ENCODE data around the gene COQ6. TPM values are rescaled to one million over a fixed set of nuclear protein-coding genes. Genes with fewer than 3 reads are reported as not detected.
"Not testable (repeated sequence)": the region's sequence is repeated elsewhere in the genome, so short reads cannot be mapped to it uniquely, and the experiment has no call there.

The COQ6 gene
- polyA plus RNA-seq, 1 donor from 2014 or later = 82.3 TPM

DNA sequence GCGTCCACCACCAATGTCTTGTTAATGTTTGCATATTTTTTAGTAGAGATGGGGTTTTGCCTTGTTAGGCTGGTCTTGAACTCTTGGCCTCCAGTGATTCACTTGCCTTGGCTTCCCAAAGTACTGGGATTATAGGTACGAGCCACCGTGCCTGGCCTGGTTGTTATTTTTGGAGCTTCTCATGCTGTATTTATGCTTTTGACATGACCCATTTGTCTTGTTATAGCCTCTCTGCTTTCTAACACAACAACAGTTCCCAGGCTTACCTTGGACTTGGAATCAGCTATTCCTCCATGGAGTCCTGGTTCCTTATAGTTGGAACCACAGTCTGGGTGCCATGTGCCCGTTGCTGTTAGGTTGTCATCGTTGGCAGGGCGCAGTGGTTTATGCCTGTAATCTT lies 33.8 kb upstream of the COQ6 start:
- H3K27ac ChIP-seq (ENCODE audit: low read length) = no peak overlapping the region

DNA sequence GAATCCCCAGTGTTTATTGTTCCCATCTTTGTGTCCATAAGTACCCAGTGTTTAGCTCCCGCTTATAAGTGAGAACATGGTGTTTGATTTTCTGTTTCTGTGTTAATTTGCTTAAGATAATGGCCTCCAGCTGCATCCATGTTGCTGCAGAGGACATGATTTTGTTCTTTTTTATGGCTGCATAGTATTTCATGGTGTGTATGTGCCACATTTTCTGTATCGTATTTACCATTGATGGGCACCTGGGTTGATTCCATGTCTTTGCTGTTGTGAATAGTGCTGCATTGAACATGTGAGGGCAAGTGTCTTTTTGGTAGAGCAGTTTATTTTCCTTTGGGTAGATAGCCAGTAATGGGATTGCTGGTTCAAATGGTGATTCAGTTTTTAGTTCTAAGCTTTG lies 30.6 kb upstream of the COQ6 start:
- H3K79me2 ChIP-seq (replicated peaks; ENCODE audit: insufficient read depth, low read length); H3K4me2 ChIP-seq (ENCODE audit: low read length); H3K9me2 ChIP-seq (ENCODE audit: insufficient read depth, low read length); H3K9ac ChIP-seq (ENCODE audit: low read length); H3K27me3 ChIP-seq (ENCODE audit: insufficient read depth, low read depth, low read length); H3K27ac ChIP-seq (ENCODE audit: low read length); H2AFZ ChIP-seq (ENCODE audit: low read depth, low read length); H4K20me1 ChIP-seq (ENCODE audit: insufficient read depth); H3F3A ChIP-seq (ENCODE audit: insufficient read depth, low read length, poor library complexity, severe bottlenecking); H3K9me3 ChIP-seq (ENCODE audit: low read length); H3K4me3 ChIP-seq (ENCODE audit: low read length): not testable (repeated sequence)
- H3K36me3 ChIP-seq (ENCODE audit: insufficient read depth, low read length) = peaks cover 11% of the 10 kb centered on the region

More for the DNA sequence above, 33.8 kb upstream of the COQ6 start:
- Histone ChIP-seq H3K36me3 (ENCODE audit: insufficient read depth, low read length) (no peaks in the 10 kb centered on the region), H3K4me3 (ENCODE audit: low read length) (no peak overlapping the region), H3K27me3 (ENCODE audit: insufficient read depth, low read depth, low read length) (no peaks in the 10 kb centered on the region), H3F3A (ENCODE audit: insufficient read depth, low read length, poor library complexity, severe bottlenecking) (no peaks in the 10 kb centered on the region), H3K9me3 (ENCODE audit: low read length) (no peaks in the 10 kb centered on the region), H3K9ac (ENCODE audit: low read length) (no peak overlapping the region), H2AFZ (ENCODE audit: low read depth, low read length) (no peak overlapping the region), H4K20me1 (ENCODE audit: insufficient read depth) (no peaks in the 10 kb centered on the region), H3K79me2 (replicated peaks; ENCODE audit: insufficient read depth, low read length) (no peaks in the 10 kb centered on the region), H3K9me2 (ENCODE audit: insufficient read depth, low read length) (no peaks in the 10 kb centered on the region), H3K4me2 (ENCODE audit: low read length) (no peak overlapping the region)
- no peak for TF ChIP-seq SMC3 (conservative IDR thresholded peaks at IDR 0.05; ENCODE audit: poor library complexity)
- TF ChIP-seq TAF1 (IDR thresholded peaks at IDR 0.05; ENCODE audit: low read depth) = no peak
- no peak for TF ChIP-seq EZH2 (IDR thresholded peaks at IDR 0.05; ENCODE audit: borderline replicate concordance, insufficient read depth, low read length, poor library complexity, severe bottlenecking)
- TF ChIP-seq, protein P1, sequence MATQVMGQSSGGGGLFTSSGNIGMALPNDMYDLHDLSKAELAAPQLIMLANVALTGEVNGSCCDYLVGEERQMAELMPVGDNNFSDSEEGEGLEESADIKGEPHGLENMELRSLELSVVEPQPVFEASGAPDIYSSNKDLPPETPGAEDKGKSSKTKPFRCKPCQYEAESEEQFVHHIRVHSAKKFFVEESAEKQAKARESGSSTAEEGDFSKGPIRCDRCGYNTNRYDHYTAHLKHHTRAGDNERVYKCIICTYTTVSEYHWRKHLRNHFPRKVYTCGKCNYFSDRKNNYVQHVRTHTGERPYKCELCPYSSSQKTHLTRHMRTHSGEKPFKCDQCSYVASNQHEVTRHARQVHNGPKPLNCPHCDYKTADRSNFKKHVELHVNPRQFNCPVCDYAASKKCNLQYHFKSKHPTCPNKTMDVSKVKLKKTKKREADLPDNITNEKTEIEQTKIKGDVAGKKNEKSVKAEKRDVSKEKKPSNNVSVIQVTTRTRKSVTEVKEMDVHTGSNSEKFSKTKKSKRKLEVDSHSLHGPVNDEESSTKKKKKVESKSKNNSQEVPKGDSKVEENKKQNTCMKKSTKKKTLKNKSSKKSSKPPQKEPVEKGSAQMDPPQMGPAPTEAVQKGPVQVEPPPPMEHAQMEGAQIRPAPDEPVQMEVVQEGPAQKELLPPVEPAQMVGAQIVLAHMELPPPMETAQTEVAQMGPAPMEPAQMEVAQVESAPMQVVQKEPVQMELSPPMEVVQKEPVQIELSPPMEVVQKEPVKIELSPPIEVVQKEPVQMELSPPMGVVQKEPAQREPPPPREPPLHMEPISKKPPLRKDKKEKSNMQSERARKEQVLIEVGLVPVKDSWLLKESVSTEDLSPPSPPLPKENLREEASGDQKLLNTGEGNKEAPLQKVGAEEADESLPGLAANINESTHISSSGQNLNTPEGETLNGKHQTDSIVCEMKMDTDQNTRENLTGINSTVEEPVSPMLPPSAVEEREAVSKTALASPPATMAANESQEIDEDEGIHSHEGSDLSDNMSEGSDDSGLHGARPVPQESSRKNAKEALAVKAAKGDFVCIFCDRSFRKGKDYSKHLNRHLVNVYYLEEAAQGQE (IDR thresholded peaks at IDR 0.05; ENCODE audit: borderline replicate concordance) = no peak
- TF ChIP-seq POLR2AphosphoS5 (IDR thresholded peaks at IDR 0.05) = no peak
- TF ChIP-seq RAD21 (conservative IDR thresholded peaks at IDR 0.05) = no peak
- TF ChIP-seq MXI1 (conservative IDR thresholded peaks at IDR 0.05; ENCODE audit: poor library complexity, severe bottlenecking) = no peak
- TF ChIP-seq, protein P2, sequence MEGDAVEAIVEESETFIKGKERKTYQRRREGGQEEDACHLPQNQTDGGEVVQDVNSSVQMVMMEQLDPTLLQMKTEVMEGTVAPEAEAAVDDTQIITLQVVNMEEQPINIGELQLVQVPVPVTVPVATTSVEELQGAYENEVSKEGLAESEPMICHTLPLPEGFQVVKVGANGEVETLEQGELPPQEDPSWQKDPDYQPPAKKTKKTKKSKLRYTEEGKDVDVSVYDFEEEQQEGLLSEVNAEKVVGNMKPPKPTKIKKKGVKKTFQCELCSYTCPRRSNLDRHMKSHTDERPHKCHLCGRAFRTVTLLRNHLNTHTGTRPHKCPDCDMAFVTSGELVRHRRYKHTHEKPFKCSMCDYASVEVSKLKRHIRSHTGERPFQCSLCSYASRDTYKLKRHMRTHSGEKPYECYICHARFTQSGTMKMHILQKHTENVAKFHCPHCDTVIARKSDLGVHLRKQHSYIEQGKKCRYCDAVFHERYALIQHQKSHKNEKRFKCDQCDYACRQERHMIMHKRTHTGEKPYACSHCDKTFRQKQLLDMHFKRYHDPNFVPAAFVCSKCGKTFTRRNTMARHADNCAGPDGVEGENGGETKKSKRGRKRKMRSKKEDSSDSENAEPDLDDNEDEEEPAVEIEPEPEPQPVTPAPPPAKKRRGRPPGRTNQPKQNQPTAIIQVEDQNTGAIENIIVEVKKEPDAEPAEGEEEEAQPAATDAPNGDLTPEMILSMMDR (IDR thresholded peaks at IDR 0.05; ENCODE audit: poor library complexity, severe bottlenecking) = no peak
- TF ChIP-seq EP300 (conservative IDR thresholded peaks at IDR 0.05; ENCODE audit: poor library complexity, severe bottlenecking) = no peak

DNA sequence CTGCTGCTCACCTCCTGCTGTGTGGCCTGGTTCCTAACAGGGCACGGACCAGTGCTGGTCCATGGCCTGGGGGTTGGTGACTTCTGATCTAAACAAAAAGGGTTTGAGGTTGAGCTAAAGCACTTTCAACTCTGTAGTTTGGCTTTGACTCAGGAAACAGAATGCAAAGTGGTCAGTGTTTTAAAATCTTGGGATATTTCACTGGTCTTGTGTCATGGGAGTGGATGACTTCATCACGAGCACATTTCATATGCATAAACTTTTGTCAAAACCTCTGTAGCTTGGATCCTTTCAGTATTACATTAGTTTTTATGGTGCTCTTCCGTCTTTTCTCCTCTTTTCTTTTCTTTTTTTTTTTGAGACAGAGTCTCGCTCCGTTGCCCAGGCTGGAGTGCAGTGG lies 25.8 kb upstream of the COQ6 start:
- Histone ChIP-seq H4K20me1 (ENCODE audit: insufficient read depth) (no peaks in the 10 kb centered on the region), H3K4me3 (ENCODE audit: low read length) (no peak overlapping the region), H3K36me3 (ENCODE audit: insufficient read depth, low read length) (peaks cover 11% of the 10 kb centered on the region), H3K27me3 (ENCODE audit: insufficient read depth, low read depth, low read length) (no peaks in the 10 kb centered on the region), H3F3A (ENCODE audit: insufficient read depth, low read length, poor library complexity, severe bottlenecking) (no peaks in the 10 kb centered on the region), H3K79me2 (replicated peaks; ENCODE audit: insufficient read depth, low read length) (no peaks in the 10 kb centered on the region), H3K27ac (ENCODE audit: low read length) (no peak overlapping the region), H2AFZ (ENCODE audit: low read depth, low read length) (no peak overlapping the region), H3K9me3 (ENCODE audit: low read length) (no peaks in the 10 kb centered on the region), H3K9me2 (ENCODE audit: insufficient read depth, low read length) (no peaks in the 10 kb centered on the region), H3K9ac (ENCODE audit: low read length) (no peak overlapping the region), H3K4me2 (ENCODE audit: low read length) (no peak overlapping the region)
- TF ChIP-seq, protein P2 (IDR thresholded peaks at IDR 0.05; ENCODE audit: poor library complexity, severe bottlenecking) = no peak
- TF ChIP-seq TAF1 (IDR thresholded peaks at IDR 0.05; ENCODE audit: low read depth) (no peak), EP300 (conservative IDR thresholded peaks at IDR 0.05; ENCODE audit: poor library complexity, severe bottlenecking) (no peak), EZH2 (IDR thresholded peaks at IDR 0.05; ENCODE audit: borderline replicate concordance, insufficient read depth, low read length, poor library complexity, severe bottlenecking) (no peak), SMC3 (conservative IDR thresholded peaks at IDR 0.05; ENCODE audit: poor library complexity) (no peak), RAD21 (conservative IDR thresholded peaks at IDR 0.05) (no peak), MXI1 (conservative IDR thresholded peaks at IDR 0.05; ENCODE audit: poor library complexity, severe bottlenecking) (no peak)
- TF ChIP-seq, protein P1 (IDR thresholded peaks at IDR 0.05; ENCODE audit: borderline replicate concordance) = no peak

Measured in neural cell (in vitro differentiated cells).